SU-DHL-6 (cell line): Measurements from ENCODE around the gene MANEA.
"Not testable (repeated sequence)": the region's sequence is repeated elsewhere in the genome, so short reads cannot be mapped to it uniquely, and the experiment has no call there.

Experiments used
- H2AFZ ChIP-seq: fragments of 200-600 bp; sonication (generic); 2 replicates; pipeline ENCODE4 v1.6.1; 2014; ENCODE audit warnings: low read depth, mild to moderate bottlenecking, moderate library complexity, mixed read lengths, antibody characterized with exemption, low read length; ENCODE audit not compliant: severe bottlenecking
- H3F3A ChIP-seq: fragments of 200-600 bp; shearing (Covaris generic); 2 replicates; pipeline ENCODE4 v1.6.0; 2016; ENCODE audit warnings: antibody characterized with exemption, mild to moderate bottlenecking; ENCODE audit not compliant: insufficient read depth
- H3K27ac ChIP-seq: fragments of 200-600 bp; sonication (generic); 2 replicates; pipeline ENCODE4 v1.5.1; 2016; ENCODE audit warnings: low read depth, mild to moderate bottlenecking, low read length, moderate library complexity, mixed read lengths
- H3K27me3 ChIP-seq: fragments of 200-600 bp; sonication (generic), shearing (Covaris generic); 2 replicates; pipeline ENCODE4 v1.6.0; 2014; ENCODE audit warnings: mild to moderate bottlenecking, low read length
- H3K36me3 ChIP-seq: fragments of 200-600 bp; sonication (generic); 2 replicates; pipeline ENCODE4 v1.6.1; 2014; ENCODE audit warnings: mild to moderate bottlenecking, low read length, mixed read lengths
- H3K4me2 ChIP-seq: fragments of 300-600, 200-600 bp; shearing (Covaris generic), sonication (generic); 2 replicates; pipeline ENCODE4 v1.6.0; 2014; ENCODE audit warnings: low read length, low read depth, mild to moderate bottlenecking; ENCODE audit not compliant: poor library complexity, severe bottlenecking
- H3K4me3 ChIP-seq: fragments of 200-600 bp; sonication (generic); 2 replicates; pipeline ENCODE4 v1.5.1; 2014; ENCODE audit warnings: antibody characterized with exemption, low read length, mild to moderate bottlenecking, mixed read lengths; ENCODE audit not compliant: insufficient read depth, poor library complexity, severe bottlenecking
- H3K79me2 ChIP-seq: fragments of 200-600 bp; sonication (generic); 2 replicates; pipeline ENCODE4 v1.6.1; 2014; ENCODE audit warnings: mild to moderate bottlenecking, low read length, moderate library complexity; ENCODE audit not compliant: insufficient read depth
- H3K9ac ChIP-seq: fragments of 200-600 bp; sonication (generic); 2 replicates; pipeline ENCODE4 v1.7.0; 2014; ENCODE audit warnings: mild to moderate bottlenecking, low read length
- H3K9me2 ChIP-seq: fragments of 200-600 bp; sonication (generic); replicated peaks from 2 replicates; pipeline ENCODE4 v1.6.1; 2014; ENCODE audit warnings: low read length; ENCODE audit not compliant: insufficient read depth
- H3K9me3 ChIP-seq: fragments of 200-600 bp; sonication (generic); 2 replicates; pipeline ENCODE4 v1.6.1; 2014; ENCODE audit warnings: low read length, mixed read lengths; ENCODE audit not compliant: insufficient read depth
- H4K20me1 ChIP-seq: fragments of 200-600 bp; sonication (generic); 2 replicates; pipeline ENCODE4 v1.6.1; 2014; ENCODE audit warnings: low read depth, mild to moderate bottlenecking, antibody characterized with exemption, low read length, moderate library complexity, mixed read lengths
- EZH2phosphoT487 ChIP-seq: fragments of 200-600 bp; sonication (generic), shearing (Covaris generic); conservative IDR thresholded peaks from 2 replicates; pipeline ENCODE4 v1.6.1; 2018; ENCODE audit warnings: mild to moderate bottlenecking, antibody characterized with exemption, low read length, moderate library complexity, mixed read lengths
- TF ChIP-seq, protein P1 (sequence below): fragments of 200-600 bp; sonication (generic); IDR thresholded peaks from one replicate; pipeline ENCODE4 v1.5.1; 2017; ENCODE audit warnings: antibody characterized with exemption, mild to moderate bottlenecking, low read length, moderate library complexity; ENCODE audit not compliant: insufficient read depth, poor library complexity, severe bottlenecking

Gene MANEA

DNA sequence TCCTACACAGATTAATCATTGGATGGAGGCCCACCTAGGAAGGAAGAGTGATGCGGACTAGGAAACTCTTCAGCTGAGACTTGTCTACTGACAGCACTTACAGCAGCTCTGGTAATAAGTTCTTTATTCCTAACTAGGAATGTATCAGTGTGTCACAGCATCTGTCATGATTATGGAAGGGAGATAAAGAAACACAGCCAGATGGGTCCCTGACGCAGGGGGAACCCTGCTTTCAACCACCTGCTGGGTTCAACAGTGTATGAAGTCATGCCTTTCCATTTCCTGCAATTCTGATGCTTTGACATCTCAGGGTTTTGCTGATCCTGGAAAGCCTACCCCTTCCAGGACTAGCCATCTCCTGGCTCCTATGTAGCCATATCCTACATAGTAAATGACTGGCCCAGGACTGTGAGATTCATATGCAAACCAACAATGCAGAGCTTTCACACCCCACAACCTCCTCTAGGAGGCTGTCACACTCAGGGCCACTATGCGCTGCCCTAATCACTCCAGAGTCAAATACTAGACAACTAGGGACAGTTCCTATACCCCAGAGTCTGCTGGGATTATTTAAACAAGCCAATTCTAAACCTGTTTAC lies 29.0 kb upstream of the MANEA start:
- Histone ChIP-seq H3K9me3 (no peaks in the 10 kb centered on the region), H2AFZ (no peak overlapping the region), H3K27ac (no peak overlapping the region), H3K27me3 (no peaks in the 10 kb centered on the region), H3K4me2 (no peak overlapping the region), H3F3A (no peaks in the 10 kb centered on the region), H3K4me3 (no peak overlapping the region), H3K36me3 (no peaks in the 10 kb centered on the region), H3K79me2 (no peaks in the 10 kb centered on the region), H4K20me1 (no peaks in the 10 kb centered on the region), H3K9ac (no peak overlapping the region), H3K9me2 (no peaks in the 10 kb centered on the region)
- TF ChIP-seq, protein P1, sequence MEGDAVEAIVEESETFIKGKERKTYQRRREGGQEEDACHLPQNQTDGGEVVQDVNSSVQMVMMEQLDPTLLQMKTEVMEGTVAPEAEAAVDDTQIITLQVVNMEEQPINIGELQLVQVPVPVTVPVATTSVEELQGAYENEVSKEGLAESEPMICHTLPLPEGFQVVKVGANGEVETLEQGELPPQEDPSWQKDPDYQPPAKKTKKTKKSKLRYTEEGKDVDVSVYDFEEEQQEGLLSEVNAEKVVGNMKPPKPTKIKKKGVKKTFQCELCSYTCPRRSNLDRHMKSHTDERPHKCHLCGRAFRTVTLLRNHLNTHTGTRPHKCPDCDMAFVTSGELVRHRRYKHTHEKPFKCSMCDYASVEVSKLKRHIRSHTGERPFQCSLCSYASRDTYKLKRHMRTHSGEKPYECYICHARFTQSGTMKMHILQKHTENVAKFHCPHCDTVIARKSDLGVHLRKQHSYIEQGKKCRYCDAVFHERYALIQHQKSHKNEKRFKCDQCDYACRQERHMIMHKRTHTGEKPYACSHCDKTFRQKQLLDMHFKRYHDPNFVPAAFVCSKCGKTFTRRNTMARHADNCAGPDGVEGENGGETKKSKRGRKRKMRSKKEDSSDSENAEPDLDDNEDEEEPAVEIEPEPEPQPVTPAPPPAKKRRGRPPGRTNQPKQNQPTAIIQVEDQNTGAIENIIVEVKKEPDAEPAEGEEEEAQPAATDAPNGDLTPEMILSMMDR = no peak
- no peak for TF ChIP-seq EZH2phosphoT487

DNA sequence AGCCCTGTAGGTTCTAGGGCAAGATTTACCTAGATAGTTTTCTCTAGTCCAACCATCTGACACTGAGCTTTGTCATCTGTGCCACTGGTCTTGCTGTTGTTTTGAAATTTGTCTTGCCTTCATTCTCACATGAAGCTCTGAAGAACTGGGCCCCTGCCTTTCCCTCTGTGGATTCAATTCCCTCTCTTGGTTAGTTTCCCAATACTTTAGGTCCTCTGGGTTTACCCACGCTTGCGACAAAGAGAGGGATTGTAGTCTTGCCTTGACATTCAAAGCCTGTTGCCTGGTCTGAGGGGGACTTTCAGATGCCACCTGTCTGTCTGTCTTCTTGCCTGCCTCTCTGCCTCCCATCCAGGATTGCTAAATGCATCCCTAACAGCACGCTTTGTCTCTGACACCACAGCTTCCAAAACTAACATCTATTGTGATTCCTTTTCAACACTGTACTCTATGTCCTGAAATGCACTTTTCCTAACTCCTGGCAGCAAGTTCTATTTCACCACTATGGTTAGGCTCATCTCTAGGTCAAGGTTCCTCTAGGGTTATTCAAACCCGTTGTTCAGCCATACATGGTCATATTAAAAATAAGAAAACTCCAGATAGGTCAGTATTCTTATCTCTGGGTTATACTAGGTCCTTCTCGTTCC lies 25.5 kb upstream of the MANEA start:
- Histone ChIP-seq H3K4me2 (no peak overlapping the region), H3F3A (no peaks in the 10 kb centered on the region), H3K9me3 (no peaks in the 10 kb centered on the region), H3K4me3 (no peak overlapping the region), H2AFZ (no peak overlapping the region), H3K79me2 (no peaks in the 10 kb centered on the region), H3K27me3 (no peaks in the 10 kb centered on the region), H3K9ac (no peak overlapping the region), H3K27ac (no peak overlapping the region), H4K20me1 (no peaks in the 10 kb centered on the region), H3K9me2 (no peaks in the 10 kb centered on the region), H3K36me3 (no peaks in the 10 kb centered on the region)
- TF ChIP-seq, protein P1 = no peak
- no peak for TF ChIP-seq EZH2phosphoT487

DNA sequence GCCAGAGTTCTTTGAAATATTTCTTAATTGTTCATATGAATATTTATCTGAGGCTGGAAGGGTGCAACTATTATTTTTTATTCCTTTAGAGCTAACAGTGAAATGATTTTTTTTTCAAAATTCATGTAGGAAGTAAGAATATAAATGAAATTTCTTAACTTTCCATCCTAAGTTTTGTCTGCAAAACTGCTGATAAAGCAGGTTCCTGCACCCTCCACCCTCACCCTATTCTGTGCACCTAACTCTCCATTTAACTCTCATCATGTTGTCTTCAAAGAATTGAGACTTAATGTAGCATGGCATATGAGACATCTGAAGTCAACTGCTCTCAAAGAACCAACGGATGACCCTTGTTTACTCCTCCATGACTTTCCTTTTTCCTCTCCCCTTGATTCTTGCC lies 23.5 kb upstream of the MANEA start:
- no peaks in the 10 kb centered on the region for H4K20me1 ChIP-seq
- no peaks in the 10 kb centered on the region for H3K9me3 ChIP-seq
- no peaks in the 10 kb centered on the region for H3K36me3 ChIP-seq
- TF ChIP-seq, protein P1 = no peak
- TF ChIP-seq EZH2phosphoT487 = no peak
- no peak overlapping the region for H3K9ac ChIP-seq
- no peak overlapping the region for H3K27ac ChIP-seq
- H3F3A ChIP-seq = no peaks in the 10 kb centered on the region
- no peak overlapping the region for H3K4me2 ChIP-seq
- H3K79me2 ChIP-seq = no peaks in the 10 kb centered on the region
- H2AFZ ChIP-seq = no peak overlapping the region
- no peak overlapping the region for H3K4me3 ChIP-seq
- no peaks in the 10 kb centered on the region for H3K9me2 ChIP-seq
- H3K27me3 ChIP-seq = no peaks in the 10 kb centered on the region

DNA sequence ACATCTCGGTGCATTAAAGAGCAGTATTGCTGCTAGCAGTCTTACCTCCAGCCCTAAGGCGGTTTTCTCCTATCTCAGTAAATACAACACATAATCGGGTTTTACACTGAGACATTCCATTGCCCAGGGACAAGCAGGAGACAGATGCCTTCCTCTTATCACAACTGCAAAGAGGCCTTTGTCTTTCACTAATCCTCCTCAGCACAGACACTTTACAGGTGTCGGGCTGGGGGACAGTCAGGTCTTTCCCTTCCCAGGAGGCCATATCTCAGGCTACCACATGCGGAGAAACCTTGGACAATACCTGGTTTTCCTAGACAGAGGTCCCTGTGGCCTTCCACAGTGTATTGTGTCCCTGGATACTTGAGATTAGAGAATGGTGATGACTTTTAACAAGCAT lies 16.4 kb upstream of the MANEA start:
- not testable (repeated sequence) for H3F3A ChIP-seq, H3K9me2 ChIP-seq, H3K79me2 ChIP-seq, H3K9me3 ChIP-seq, H3K36me3 ChIP-seq, H2AFZ ChIP-seq, H3K4me2 ChIP-seq, H3K27ac ChIP-seq, H3K9ac ChIP-seq, H3K27me3 ChIP-seq, H3K4me3 ChIP-seq, H4K20me1 ChIP-seq
